ENCODE measurements around the gene SPAG16.

Gene SPAG16

GRCh38 chr2:214320211-214320610 lies 1035.9 kb downstream of the SPAG16 start:
- no peaks in the 10 kb centered on the region for H3K36me3 ChIP-seq (ENCODE audit: control insufficient read depth in 1 of 2, insufficient read depth in 2 of 2, low read length in 2 of 2)
- H3K27me3 ChIP-seq (ENCODE audit: control insufficient read depth in 1 of 2, insufficient read depth in 2 of 2, low read length in 2 of 2): no peaks in the 10 kb centered on the region
- no peak overlapping the region for H3K27ac ChIP-seq (ENCODE audit: low read depth, low read length)
- no peak overlapping the region for H3K9ac ChIP-seq (ENCODE audit: low read depth in 1 of 2, low read length in 2 of 2)
- no peak overlapping the region for H3K4me3 ChIP-seq (ENCODE audit: low read depth in 1 of 2, low read length in 2 of 2)
- no peaks in the 10 kb centered on the region for H3K9me3 ChIP-seq (ENCODE audit: control insufficient read depth in 1 of 2, low read length in 2 of 2)
- H3K4me1 ChIP-seq (ENCODE audit: control insufficient read depth in 1 of 2, insufficient read depth in 2 of 2, low read length in 2 of 2): no peaks in the 10 kb centered on the region

- Histone ChIP-seq H3K27ac (ENCODE audit: low read depth, low read length) (no peak overlapping the region), H3K9me3 (ENCODE audit: control insufficient read depth in 1 of 2, low read length in 2 of 2) (no peaks in the 10 kb centered on the region), H3K9ac (ENCODE audit: low read depth in 1 of 2, low read length in 2 of 2) (no peak overlapping the region), H3K36me3 (ENCODE audit: control insufficient read depth in 1 of 2, insufficient read depth in 2 of 2, low read length in 2 of 2) (no peaks in the 10 kb centered on the region), H3K4me3 (ENCODE audit: low read depth in 1 of 2, low read length in 2 of 2) (no peak overlapping the region), H3K4me1 (ENCODE audit: control insufficient read depth in 1 of 2, insufficient read depth in 2 of 2, low read length in 2 of 2) (no peaks in the 10 kb centered on the region), H3K27me3 (ENCODE audit: control insufficient read depth in 1 of 2, insufficient read depth in 2 of 2, low read length in 2 of 2) (no peaks in the 10 kb centered on the region)
These were observed 1038.4 kb downstream of the SPAG16 start for GRCh38 chr2:214322662-214323061.

GRCh38 chr2:214325404-214325803 lies 1041.1 kb downstream of the SPAG16 start:
- no peaks in the 10 kb centered on the region for H3K9me3 ChIP-seq (ENCODE audit: control insufficient read depth in 1 of 2, low read length in 2 of 2)
- H3K27ac ChIP-seq (ENCODE audit: low read depth, low read length): no peak overlapping the region
- no peaks in the 10 kb centered on the region for H3K4me1 ChIP-seq (ENCODE audit: control insufficient read depth in 1 of 2, insufficient read depth in 2 of 2, low read length in 2 of 2)
- H3K4me3 ChIP-seq (ENCODE audit: low read depth in 1 of 2, low read length in 2 of 2): no peak overlapping the region
- no peak overlapping the region for H3K9ac ChIP-seq (ENCODE audit: low read depth in 1 of 2, low read length in 2 of 2)
- no peaks in the 10 kb centered on the region for H3K36me3 ChIP-seq (ENCODE audit: control insufficient read depth in 1 of 2, insufficient read depth in 2 of 2, low read length in 2 of 2)
- H3K27me3 ChIP-seq (ENCODE audit: control insufficient read depth in 1 of 2, insufficient read depth in 2 of 2, low read length in 2 of 2): no peaks in the 10 kb centered on the region

- Histone ChIP-seq H3K36me3 (ENCODE audit: control insufficient read depth in 1 of 2, insufficient read depth in 2 of 2, low read length in 2 of 2) (no peaks in the 10 kb centered on the region), H3K4me1 (ENCODE audit: control insufficient read depth in 1 of 2, insufficient read depth in 2 of 2, low read length in 2 of 2) (no peaks in the 10 kb centered on the region), H3K27ac (ENCODE audit: low read depth, low read length) (no peak overlapping the region), H3K27me3 (ENCODE audit: control insufficient read depth in 1 of 2, insufficient read depth in 2 of 2, low read length in 2 of 2) (no peaks in the 10 kb centered on the region), H3K9ac (ENCODE audit: low read depth in 1 of 2, low read length in 2 of 2) (no peak overlapping the region), H3K9me3 (ENCODE audit: control insufficient read depth in 1 of 2, low read length in 2 of 2) (no peaks in the 10 kb centered on the region), H3K4me3 (ENCODE audit: low read depth in 1 of 2, low read length in 2 of 2) (no peak overlapping the region)
These were observed 1044.7 kb downstream of the SPAG16 start for GRCh38 chr2:214328941-214329340.

- Histone ChIP-seq H3K27ac (ENCODE audit: low read depth, low read length) (no peak overlapping the region), H3K9ac (ENCODE audit: low read depth in 1 of 2, low read length in 2 of 2) (no peak overlapping the region), H3K27me3 (ENCODE audit: control insufficient read depth in 1 of 2, insufficient read depth in 2 of 2, low read length in 2 of 2) (no peaks in the 10 kb centered on the region), H3K4me1 (ENCODE audit: control insufficient read depth in 1 of 2, insufficient read depth in 2 of 2, low read length in 2 of 2) (no peaks in the 10 kb centered on the region), H3K4me3 (ENCODE audit: low read depth in 1 of 2, low read length in 2 of 2) (no peak overlapping the region), H3K9me3 (ENCODE audit: control insufficient read depth in 1 of 2, low read length in 2 of 2) (no peaks in the 10 kb centered on the region), H3K36me3 (ENCODE audit: control insufficient read depth in 1 of 2, insufficient read depth in 2 of 2, low read length in 2 of 2) (no peaks in the 10 kb centered on the region)
These were observed 1057.4 kb downstream of the SPAG16 start for GRCh38 chr2:214341646-214342045.

GRCh38 chr2:214358506-214358905 lies 1074.2 kb downstream of the SPAG16 start:
- Histone ChIP-seq H3K9ac (ENCODE audit: low read depth in 1 of 2, low read length in 2 of 2) (no peak overlapping the region), H3K27ac (ENCODE audit: low read depth, low read length) (no peak overlapping the region), H3K36me3 (ENCODE audit: control insufficient read depth in 1 of 2, insufficient read depth in 2 of 2, low read length in 2 of 2) (no peaks in the 10 kb centered on the region), H3K27me3 (ENCODE audit: control insufficient read depth in 1 of 2, insufficient read depth in 2 of 2, low read length in 2 of 2) (no peaks in the 10 kb centered on the region), H3K4me3 (ENCODE audit: low read depth in 1 of 2, low read length in 2 of 2) (no peak overlapping the region), H3K4me1 (ENCODE audit: control insufficient read depth in 1 of 2, insufficient read depth in 2 of 2, low read length in 2 of 2) (no peaks in the 10 kb centered on the region), H3K9me3 (ENCODE audit: control insufficient read depth in 1 of 2, low read length in 2 of 2) (no peaks in the 10 kb centered on the region)

GRCh38 chr2:214361116-214361515 lies 1076.9 kb downstream of the SPAG16 start:
- Histone ChIP-seq H3K9ac (ENCODE audit: low read depth in 1 of 2, low read length in 2 of 2) (no peak overlapping the region), H3K4me1 (ENCODE audit: control insufficient read depth in 1 of 2, insufficient read depth in 2 of 2, low read length in 2 of 2) (no peaks in the 10 kb centered on the region), H3K4me3 (ENCODE audit: low read depth in 1 of 2, low read length in 2 of 2) (no peak overlapping the region)

GRCh38 chr2:214365549-214365948 lies 1081.3 kb downstream of the SPAG16 start:
- H3K27me3 ChIP-seq (ENCODE audit: control insufficient read depth in 1 of 2, insufficient read depth in 2 of 2, low read length in 2 of 2): no peaks in the 10 kb centered on the region
- no peak overlapping the region for H3K27ac ChIP-seq (ENCODE audit: low read depth, low read length)
- no peak overlapping the region for H3K4me3 ChIP-seq (ENCODE audit: low read depth in 1 of 2, low read length in 2 of 2)
- H3K36me3 ChIP-seq (ENCODE audit: control insufficient read depth in 1 of 2, insufficient read depth in 2 of 2, low read length in 2 of 2): no peaks in the 10 kb centered on the region
- no peaks in the 10 kb centered on the region for H3K9me3 ChIP-seq (ENCODE audit: control insufficient read depth in 1 of 2, low read length in 2 of 2)
- H3K4me1 ChIP-seq (ENCODE audit: control insufficient read depth in 1 of 2, insufficient read depth in 2 of 2, low read length in 2 of 2): no peaks in the 10 kb centered on the region
- no peak overlapping the region for H3K9ac ChIP-seq (ENCODE audit: low read depth in 1 of 2, low read length in 2 of 2)

More at GRCh38 chr2:214361116-214361515, 1076.9 kb downstream of the SPAG16 start:
- no peaks in the 10 kb centered on the region for H3K36me3 ChIP-seq (ENCODE audit: control insufficient read depth in 1 of 2, insufficient read depth in 2 of 2, low read length in 2 of 2)
- no peak overlapping the region for H3K27ac ChIP-seq (ENCODE audit: low read depth, low read length)
- H3K9me3 ChIP-seq (ENCODE audit: control insufficient read depth in 1 of 2, low read length in 2 of 2): no peaks in the 10 kb centered on the region
- no peaks in the 10 kb centered on the region for H3K27me3 ChIP-seq (ENCODE audit: control insufficient read depth in 1 of 2, insufficient read depth in 2 of 2, low read length in 2 of 2)

- H3K27me3 ChIP-seq (ENCODE audit: control insufficient read depth in 1 of 2, insufficient read depth in 2 of 2, low read length in 2 of 2): no peaks in the 10 kb centered on the region
- H3K9ac ChIP-seq (ENCODE audit: low read depth in 1 of 2, low read length in 2 of 2): no peak overlapping the region
- H3K4me3 ChIP-seq (ENCODE audit: low read depth in 1 of 2, low read length in 2 of 2): no peak overlapping the region
- no peaks in the 10 kb centered on the region for H3K4me1 ChIP-seq (ENCODE audit: control insufficient read depth in 1 of 2, insufficient read depth in 2 of 2, low read length in 2 of 2)
- H3K9me3 ChIP-seq (ENCODE audit: control insufficient read depth in 1 of 2, low read length in 2 of 2): no peaks in the 10 kb centered on the region
- no peaks in the 10 kb centered on the region for H3K36me3 ChIP-seq (ENCODE audit: control insufficient read depth in 1 of 2, insufficient read depth in 2 of 2, low read length in 2 of 2)
- no peak overlapping the region for H3K27ac ChIP-seq (ENCODE audit: low read depth, low read length)
These were observed 1082.9 kb downstream of the SPAG16 start for GRCh38 chr2:214367171-214367570.

- Histone ChIP-seq H3K9me3 (ENCODE audit: control insufficient read depth in 1 of 2, low read length in 2 of 2) (no peaks in the 10 kb centered on the region), H3K27ac (ENCODE audit: low read depth, low read length) (no peak overlapping the region), H3K4me3 (ENCODE audit: low read depth in 1 of 2, low read length in 2 of 2) (no peak overlapping the region), H3K27me3 (ENCODE audit: control insufficient read depth in 1 of 2, insufficient read depth in 2 of 2, low read length in 2 of 2) (no peaks in the 10 kb centered on the region), H3K36me3 (ENCODE audit: control insufficient read depth in 1 of 2, insufficient read depth in 2 of 2, low read length in 2 of 2) (no peaks in the 10 kb centered on the region), H3K9ac (ENCODE audit: low read depth in 1 of 2, low read length in 2 of 2) (no peak overlapping the region), H3K4me1 (ENCODE audit: control insufficient read depth in 1 of 2, insufficient read depth in 2 of 2, low read length in 2 of 2) (no peaks in the 10 kb centered on the region)
These were observed 1092.5 kb downstream of the SPAG16 start for GRCh38 chr2:214376618-214377285.

GRCh38 chr2:214377286-214377624 lies 1093.0 kb downstream of the SPAG16 start:
- no peaks in the 10 kb centered on the region for H3K4me1 ChIP-seq (ENCODE audit: control insufficient read depth in 1 of 2, insufficient read depth in 2 of 2, low read length in 2 of 2)
- no peaks in the 10 kb centered on the region for H3K27me3 ChIP-seq (ENCODE audit: control insufficient read depth in 1 of 2, insufficient read depth in 2 of 2, low read length in 2 of 2)
- H3K27ac ChIP-seq (ENCODE audit: low read depth, low read length): no peak overlapping the region
- H3K4me3 ChIP-seq (ENCODE audit: low read depth in 1 of 2, low read length in 2 of 2): no peak overlapping the region
- H3K36me3 ChIP-seq (ENCODE audit: control insufficient read depth in 1 of 2, insufficient read depth in 2 of 2, low read length in 2 of 2): no peaks in the 10 kb centered on the region
- H3K9me3 ChIP-seq (ENCODE audit: control insufficient read depth in 1 of 2, low read length in 2 of 2): no peaks in the 10 kb centered on the region
- H3K9ac ChIP-seq (ENCODE audit: low read depth in 1 of 2, low read length in 2 of 2): no peak overlapping the region

Data from duodenal mucosa (tissue), 2 donors.